PC-3 (cell line): ENCODE measurements around the gene EPB41L2. TPM values are rescaled to one million over a fixed set of nuclear protein-coding genes. Genes with fewer than 3 reads are reported as not detected.

Experiments used
- ATAC-seq: fragments of 200-7000 bp; cut with Tn5 transposase; 2 replicates; pipeline ENCODE4 v1.9.1; 2020; ENCODE audit warnings: mild to moderate bottlenecking, moderate library complexity
- BruUV-seq: library from RNA; stranded (reverse); fragments of 400-500 nt; replicated peaks from 2 replicates; lab custom pipeline; 2021; lab: Mats Ljungman, UMichigan
- CTCF ChIA-PET: fragments of 300-600 bp; sonication (Branson Sonifier 250); formaldehyde crosslinking; loops from one replicate; lab custom pipeline; 2022; ENCODE audit warnings: antibody characterized with exemption; lab: Charles Lee
- POLR2A ChIA-PET: fragments of 300-600 bp; sonication (Branson Sonifier 250); formaldehyde crosslinking; loops from one replicate; lab custom pipeline; 2022; ENCODE audit warnings: antibody characterized with exemption; ENCODE audit not compliant: unreplicated experiment; lab: Charles Lee
- DNase-seq: peaks from one replicate; pipeline ENCODE4 v3.0.0-alpha.2; 2015
- H2AFZ ChIP-seq: fragments of 300-600 bp; sonication (generic); 2 replicates; pipeline ENCODE4 v1.6.0; 2016; ENCODE audit warnings: antibody characterized with exemption, low read length
- H3F3A ChIP-seq: fragments of 300-600 bp; sonication (generic); one replicate; pipeline ENCODE4 v1.6.0; 2017; ENCODE audit warnings: antibody characterized with exemption, low read length, control low read depth, mild to moderate bottlenecking; ENCODE audit not compliant: unreplicated experiment
- H3K27ac ChIP-seq: fragments of 300-600 bp; sonication (generic); 2 replicates; pipeline ENCODE4 v1.5.1; 2016; ENCODE audit warnings: mild to moderate bottlenecking, low read length
- H3K27me3 ChIP-seq: fragments of 300-600 bp; sonication (generic); 2 replicates; pipeline ENCODE4 v1.6.1; 2016; ENCODE audit warnings: low read length, mixed read lengths
- H3K36me3 ChIP-seq: fragments of 300-600 bp; sonication (generic); 2 replicates; pipeline ENCODE4 v1.6.1; 2016; ENCODE audit warnings: low read depth, mixed run types, low read length, mixed read lengths
- H3K4me1 ChIP-seq: fragments of 300-600 bp; sonication (generic); 2 replicates; pipeline ENCODE4 v1.5.1; 2016; ENCODE audit warnings: low read length; ENCODE audit not compliant: insufficient read depth
- H3K4me2 ChIP-seq: fragments of 300-600 bp; sonication (generic); 2 replicates; pipeline ENCODE4 v1.6.0; 2016; ENCODE audit warnings: low read length
- H3K4me3 ChIP-seq: fragments of 300-600 bp; sonication (generic); 2 replicates; pipeline ENCODE4 v1.5.1; 2016; ENCODE audit warnings: mild to moderate bottlenecking, low read length, mixed read lengths
- H3K79me2 ChIP-seq: fragments of 300-600 bp; sonication (generic); 2 replicates; pipeline ENCODE4 v1.6.1; 2017; ENCODE audit warnings: low read length, mixed read lengths
- H3K9ac ChIP-seq: fragments of 300-600 bp; sonication (generic); 2 replicates; pipeline ENCODE4 v1.6.0; 2016; ENCODE audit warnings: mild to moderate bottlenecking, low read length
- H3K9me2 ChIP-seq: fragments of 300-600 bp; sonication (generic); replicated peaks from 2 replicates; pipeline ENCODE4 v1.6.1; 2016; ENCODE audit warnings: mixed run types, low read length, mixed read lengths
- H3K9me3 ChIP-seq: fragments of 300-600 bp; sonication (generic); 2 replicates; pipeline ENCODE4 v1.6.1; 2016; ENCODE audit warnings: low read length, mixed read lengths
- H4K20me1 ChIP-seq: fragments of 300-600 bp; sonication (generic); 2 replicates; pipeline ENCODE4 v1.6.1; 2016; ENCODE audit warnings: low read length, mixed read lengths
- EZH2 ChIP-seq: fragments of 300-600 bp; sonication (generic); IDR thresholded peaks from one replicate; pipeline ENCODE4 v1.6.1; 2017; ENCODE audit warnings: antibody characterized with exemption, mild to moderate bottlenecking, low read length; ENCODE audit not compliant: unreplicated experiment
- EZH2phosphoT487 ChIP-seq: fragments of 300-600 bp; sonication (generic); IDR thresholded peaks from 2 replicates; pipeline ENCODE4 v1.6.1; 2018; ENCODE audit warnings: mild to moderate bottlenecking, antibody characterized with exemption, low read length, borderline replicate concordance
- intact Hi-C: fragments of 100-400 bp; cut with micrococcal nuclease; formaldehyde crosslinking; loops from 2 replicates; pipeline ENCODE4 v1.9.0; 2023
- total RNA-seq: library from RNA; depleted of rRNA; stranded (reverse); fragments of >200 nt; gene quantifications from 2 replicates; pipeline ENCODE4 v1.2.3, GENCODE V29; 2014
- TF ChIP-seq, protein P1 (sequence below): fragments of 300-600 bp; sonication (generic); conservative IDR thresholded peaks from 2 replicates; pipeline ENCODE4 v1.5.1; 2017; ENCODE audit warnings: antibody characterized with exemption, low read depth, mild to moderate bottlenecking, low read length

Gene EPB41L2
- total RNA-seq, 1 experiment from 2014 or later, result 26.9 TPM

- H3K4me3 ChIP-seq, result no peak overlapping the region
- H3K27me3 ChIP-seq, result no peaks in the 10 kb centered on the region
- no peaks in the 10 kb centered on the region for H3K36me3 ChIP-seq
- H3K9ac ChIP-seq, result no peak overlapping the region
- ATAC-seq, result peak; percentile 43; the same call in 1 of the 2 replicates
- intact Hi-C loops, result no loop called here
- ChIA-PET POLR2A (no interaction called here), CTCF (no interaction called here)
- no peaks in the 10 kb centered on the region for H3K4me1 ChIP-seq
- H4K20me1 ChIP-seq, result no peaks in the 10 kb centered on the region
- DNase-seq, result peak; percentile 69
- H2AFZ ChIP-seq, result no peak overlapping the region
- H3K27ac ChIP-seq, result no peak overlapping the region
- BruUV-seq, result no TSS peak
- H3K79me2 ChIP-seq, result no peaks in the 10 kb centered on the region
- TF ChIP-seq EZH2, result no peak
- no peak for TF ChIP-seq EZH2phosphoT487
- TF ChIP-seq, protein P1, sequence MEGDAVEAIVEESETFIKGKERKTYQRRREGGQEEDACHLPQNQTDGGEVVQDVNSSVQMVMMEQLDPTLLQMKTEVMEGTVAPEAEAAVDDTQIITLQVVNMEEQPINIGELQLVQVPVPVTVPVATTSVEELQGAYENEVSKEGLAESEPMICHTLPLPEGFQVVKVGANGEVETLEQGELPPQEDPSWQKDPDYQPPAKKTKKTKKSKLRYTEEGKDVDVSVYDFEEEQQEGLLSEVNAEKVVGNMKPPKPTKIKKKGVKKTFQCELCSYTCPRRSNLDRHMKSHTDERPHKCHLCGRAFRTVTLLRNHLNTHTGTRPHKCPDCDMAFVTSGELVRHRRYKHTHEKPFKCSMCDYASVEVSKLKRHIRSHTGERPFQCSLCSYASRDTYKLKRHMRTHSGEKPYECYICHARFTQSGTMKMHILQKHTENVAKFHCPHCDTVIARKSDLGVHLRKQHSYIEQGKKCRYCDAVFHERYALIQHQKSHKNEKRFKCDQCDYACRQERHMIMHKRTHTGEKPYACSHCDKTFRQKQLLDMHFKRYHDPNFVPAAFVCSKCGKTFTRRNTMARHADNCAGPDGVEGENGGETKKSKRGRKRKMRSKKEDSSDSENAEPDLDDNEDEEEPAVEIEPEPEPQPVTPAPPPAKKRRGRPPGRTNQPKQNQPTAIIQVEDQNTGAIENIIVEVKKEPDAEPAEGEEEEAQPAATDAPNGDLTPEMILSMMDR, result no peak
- H3F3A ChIP-seq, result no peaks in the 10 kb centered on the region
- no peaks in the 10 kb centered on the region for H3K9me2 ChIP-seq
- no peaks in the 10 kb centered on the region for H3K9me3 ChIP-seq
- no peak overlapping the region for H3K4me2 ChIP-seq
These were observed 266.6 kb downstream of the EPB41L2 start for GRCh38 chr6:130796313-130796905.

GRCh38 chr6:130794738-130795137, 268.3 kb downstream of the EPB41L2 start:
- ChIA-PET POLR2A (no interaction called here), CTCF (no interaction called here)
- Histone ChIP-seq H3K9me3 (no peaks in the 10 kb centered on the region), H3K27ac (no peak overlapping the region), H4K20me1 (no peaks in the 10 kb centered on the region), H3K9ac (no peak overlapping the region), H3K27me3 (no peaks in the 10 kb centered on the region), H2AFZ (no peak overlapping the region), H3K36me3 (no peaks in the 10 kb centered on the region), H3K9me2 (no peaks in the 10 kb centered on the region), H3F3A (no peaks in the 10 kb centered on the region), H3K4me3 (no peak overlapping the region), H3K79me2 (no peaks in the 10 kb centered on the region), H3K4me1 (no peaks in the 10 kb centered on the region), H3K4me2 (no peak overlapping the region)
- no TSS peak for BruUV-seq
- DNase-seq (no peak), ATAC-seq (no peak)
- intact Hi-C loops, result no loop called here
- no peak for TF ChIP-seq EZH2phosphoT487
- TF ChIP-seq, protein P1, result no peak
- no peak for TF ChIP-seq EZH2

DNA sequence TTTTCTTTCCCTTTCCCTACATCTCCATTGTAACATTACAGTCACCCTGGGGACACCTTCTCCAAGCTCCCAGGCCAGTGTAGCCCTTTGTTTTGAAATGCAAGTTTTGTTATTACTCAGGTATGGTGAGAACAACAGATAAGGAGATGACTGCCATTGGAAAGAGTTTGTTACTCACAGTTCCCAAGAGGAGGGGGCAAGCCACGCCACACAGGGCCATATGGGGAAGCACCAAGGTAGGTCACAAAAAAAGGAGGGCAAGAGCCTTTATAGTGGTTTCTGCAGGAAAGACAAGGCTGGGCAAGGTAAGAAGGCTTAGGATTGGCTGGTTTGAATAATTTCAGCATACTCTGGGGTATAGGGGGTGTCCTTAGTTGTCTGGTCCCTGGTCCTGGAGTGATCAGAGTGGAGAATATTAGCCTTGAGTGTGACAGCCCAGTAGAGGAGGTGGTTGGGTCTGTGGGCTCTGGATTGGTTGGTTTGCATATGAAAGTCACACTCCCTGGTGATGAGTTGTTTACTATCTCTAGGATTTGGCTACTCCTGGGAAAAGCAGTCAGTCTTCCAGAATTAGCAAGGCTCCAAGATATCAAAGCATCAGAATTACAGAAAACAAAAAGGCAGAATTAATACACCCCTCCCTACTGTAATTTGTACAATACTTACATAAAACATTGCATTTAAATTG, 268.9 kb downstream of the EPB41L2 start:
- H3K27me3 ChIP-seq, result no peaks in the 10 kb centered on the region
- H2AFZ ChIP-seq, result no peak overlapping the region
- H3K4me2 ChIP-seq, result no peak overlapping the region
- POLR2A ChIA-PET, result no interaction called here
- DNase-seq (no peak), ATAC-seq (no peak)
- no peaks in the 10 kb centered on the region for H4K20me1 ChIP-seq
- no peaks in the 10 kb centered on the region for H3K9me3 ChIP-seq
- no peaks in the 10 kb centered on the region for H3K79me2 ChIP-seq
- no peak overlapping the region for H3K9ac ChIP-seq
- no peak overlapping the region for H3K27ac ChIP-seq
- no peaks in the 10 kb centered on the region for H3K9me2 ChIP-seq
- no TSS peak for BruUV-seq
- TF ChIP-seq, protein P1, result no peak
- TF ChIP-seq EZH2phosphoT487, result no peak
- TF ChIP-seq EZH2, result no peak
- H3F3A ChIP-seq, result no peaks in the 10 kb centered on the region
- H3K36me3 ChIP-seq, result no peaks in the 10 kb centered on the region
- H3K4me3 ChIP-seq, result no peak overlapping the region
- intact Hi-C loops, result no loop called here
- CTCF ChIA-PET, result no interaction called here
- no peaks in the 10 kb centered on the region for H3K4me1 ChIP-seq
